Aorta (tissue), 5 donors: ENCODE measurements around the gene MTHFSD. TPM values are rescaled to one million over a fixed set of nuclear protein-coding genes. Genes with fewer than 3 reads are reported as not detected.

ENCODE experiments used
- ATAC-seq: fragments of 200-7000 bp; cut with Tn5 transposase; one replicate; pipeline ENCODE4 v1.9.1; 2022; ENCODE audit warnings: moderate library complexity; ENCODE audit not compliant: low FRiP score
- DNase-seq, 2 donors: peaks; one replicate each; pipeline ENCODE4 v3.0.0-alpha.2; 2020
- H3K27ac ChIP-seq, 2 donors: one replicate each; pipeline ENCODE4 v1.5.1; 2013; ENCODE audit warnings: low read length in 2 of 2, mild to moderate bottlenecking in 2 of 2, moderate library complexity in 2 of 2, control low read depth in 1 of 2, inconsistent platforms in 1 of 2, low read depth in 1 of 2
- H3K27me3 ChIP-seq, 2 donors: one replicate each; pipeline ENCODE4 v1.6.1; 2013; ENCODE audit warnings: control low read depth in 1 of 2, low read length in 1 of 2, mild to moderate bottlenecking in 1 of 2, moderate library complexity in 1 of 2; ENCODE audit not compliant: insufficient read depth in 2 of 2, control insufficient read depth in 1 of 2
- H3K36me3 ChIP-seq, 2 donors: one replicate each; pipeline ENCODE4 v1.6.1; 2013; ENCODE audit warnings: control low read depth in 1 of 2, low read length in 1 of 2, mild to moderate bottlenecking in 1 of 2; ENCODE audit not compliant: insufficient read depth in 2 of 2, control insufficient read depth in 1 of 2
- H3K4me1 ChIP-seq, 2 donors: one replicate each; pipeline ENCODE4 v1.6.1; 2013; ENCODE audit warnings: low read length in 2 of 2, control low read depth in 1 of 2, mild to moderate bottlenecking in 1 of 2, moderate library complexity in 1 of 2; ENCODE audit not compliant: insufficient read depth in 2 of 2, control insufficient read depth in 1 of 2
- H3K4me3 ChIP-seq, 2 donors: one replicate each; pipeline ENCODE4 v1.5.1; 2013; ENCODE audit warnings: low read length in 2 of 2, control low read depth in 1 of 2, mild to moderate bottlenecking in 1 of 2
- H3K9me3 ChIP-seq: one replicate; pipeline ENCODE4 v1.6.1; 2013; ENCODE audit warnings: mild to moderate bottlenecking, low read length; ENCODE audit not compliant: control insufficient read depth
- WGBS, 2 donors: extraction: QIAGEN DNeasy Blood & Tissue Kit; methylation state at CpG; one replicate each; pipeline ENCODE4 v1.1.7; 2013; 5-methylcytosine and 5-hydroxymethylcytosine counted together
- intact Hi-C, 2 donors: fragments of 100-400 bp; cut with DNase I; formaldehyde crosslinking; loops; one replicate each; pipeline versions ENCODE4 v1.14.2 to v1.15.0; 2022
- polyA plus RNA-seq, 2 donors: library from polyadenylated mRNA; stranded (reverse); fragments of 200-250 nt; gene quantifications; one replicate each; pipeline ENCODE4 v1.2.3, GENCODE V29; 2013
- total RNA-seq, 2 donors: library from RNA; stranded (reverse); fragmentation: NEBNext Ultra II Directional; extraction: Animal tissue kit (Norgen Biotek cat#: 25700); gene quantifications; one replicate each; pipeline ENCODE4 v1.2.1, GENCODE V29; 2021
- donor health status: healthy with polysubstance abuse.
- donor health status: Bipolar disorder and iron deficiency.
- donor health status: DM: no; HTN: no; CAD: no.
- donor health status: DM: no; HTN: no; CAD: no.
- donor health status: DM: yes; HTN: yes; CAD: no.

Gene MTHFSD
- total and polyA plus RNA-seq, 4 donors, result 2.3 to 23.1 (median 13.6) TPM

GRCh38 chr16:86578611-86579267, 23.7 kb upstream of the MTHFSD start:
- Histone ChIP-seq H3K9me3 (no peaks in the 10 kb centered on the region), H3K27ac (peak overlapping the region; percentile 97 to 98), H3K36me3 (no peaks in the 10 kb centered on the region), H3K4me3 (peak overlapping the region in 1 of 2 donors; percentile 42), H3K4me1 (peaks cover 0 to 3% of the 10 kb centered on the region in 2 donors), H3K27me3 (no peaks in the 10 kb centered on the region)
- intact Hi-C loops, result loop anchor here (5.0 to 10.0 kb wide), 8 partner anchors 34 to 549 kb away; no protein-coding TSS in a partner anchor
- DNase-seq (peak; percentile 73 to 88), ATAC-seq (peak; percentile 31)
- 1 to 7% methylated on average over 69 of the region's 69 CpGs for WGBS, 2 donors

GRCh38 chr16:86578061-86578599, 23.1 kb upstream of the MTHFSD start, which contains the start of gene FOXL1:
Gene FOXL1, plus strand, starts transcription at chr16:86578549. Its CDS starts 175 bp downstream, at chr16:86578724.
- no peaks in the 10 kb centered on the region for H3K4me1 ChIP-seq
- H3K27ac ChIP-seq, result peak within 1 kb of the TSS; percentile 97 to 98
- intact Hi-C loops, result loop anchor here (5.0 to 10.0 kb wide), 8 partner anchors 34 to 549 kb away; no protein-coding TSS in a partner anchor
- H3K4me3 ChIP-seq, result peak within 1 kb of the TSS; percentile 23 to 52
- DNase-seq, result no peak
- no peaks in the 10 kb centered on the region for H3K36me3 ChIP-seq
- WGBS, 2 donors, result 1 to 6% methylated on average over 13 of the region's 13 CpGs
- ATAC-seq, result peak; percentile 43
- H3K9me3 ChIP-seq, result no peaks in the 10 kb centered on the region
- H3K27me3 ChIP-seq, result no peaks in the 10 kb centered on the region

GRCh38 chr16:86577314-86577971, 22.4 kb upstream of the MTHFSD start:
- no peak for DNase-seq
- intact Hi-C loops, result loop anchor here (2.0 to 10.0 kb wide), 9 partner anchors 35 to 550 kb away; no protein-coding TSS in a partner anchor
- H3K9me3 ChIP-seq, result no peaks in the 10 kb centered on the region
- no peaks in the 10 kb centered on the region for H3K36me3 ChIP-seq
- peak overlapping the region; percentile 23 to 52 for H3K4me3 ChIP-seq
- H3K27ac ChIP-seq, result peak overlapping the region; percentile 96 to 98
- H3K4me1 ChIP-seq, result no peaks in the 10 kb centered on the region
- no peak for ATAC-seq
- H3K27me3 ChIP-seq, result no peaks in the 10 kb centered on the region
- WGBS, 2 donors, result 1 to 5% methylated on average over 12 of the region's 12 CpGs

GRCh38 chr16:86576591-86577313, 21.7 kb upstream of the MTHFSD start:
- intact Hi-C loops, result loop anchor here (1.0 to 10.0 kb wide), 10 partner anchors 36 to 551 kb away; no protein-coding TSS in a partner anchor
- H3K27ac ChIP-seq, result peak overlapping the region; percentile 96 to 98
- H3K9me3 ChIP-seq, result no peaks in the 10 kb centered on the region
- no peaks in the 10 kb centered on the region for H3K36me3 ChIP-seq
- 1% methylated on average over 33 of the region's 33 CpGs for WGBS, 2 donors
- ATAC-seq, result peak; percentile 15
- peak overlapping the region; percentile 23 to 52 for H3K4me3 ChIP-seq
- peak in 1 of 2 donors; percentile 78 for DNase-seq
- no peaks in the 10 kb centered on the region for H3K27me3 ChIP-seq
- no peaks in the 10 kb centered on the region for H3K4me1 ChIP-seq

- peak overlapping the region; percentile 96 to 98 for H3K27ac ChIP-seq
- intact Hi-C loops, result loop anchor here (1.0 to 10.0 kb wide), 11 partner anchors 36 to 551 kb away; no protein-coding TSS in a partner anchor
- H3K36me3 ChIP-seq, result no peaks in the 10 kb centered on the region
- DNase-seq (peak; percentile 94 to 96), ATAC-seq (peak; percentile 83)
- no peaks in the 10 kb centered on the region for H3K27me3 ChIP-seq
- H3K9me3 ChIP-seq, result no peaks in the 10 kb centered on the region
- H3K4me3 ChIP-seq, result peak overlapping the region; percentile 28 to 52
- no peaks in the 10 kb centered on the region for H3K4me1 ChIP-seq
- 1% methylated on average over 53 to 54 of the region's 54 CpGs for WGBS, 2 donors
These were observed 20.9 kb upstream of the MTHFSD start for GRCh38 chr16:86575754-86576557.

- intact Hi-C loops, result loop anchor here (2.0 to 10.0 kb wide), 9 partner anchors 37 to 552 kb away; no protein-coding TSS in a partner anchor
- H3K36me3 ChIP-seq, result no peaks in the 10 kb centered on the region
- no peaks in the 10 kb centered on the region for H3K4me1 ChIP-seq
- ATAC-seq (no peak), DNase-seq (no peak)
- no peaks in the 10 kb centered on the region for H3K9me3 ChIP-seq
- H3K4me3 ChIP-seq, result no peak overlapping the region
- no peaks in the 10 kb centered on the region for H3K27me3 ChIP-seq
- H3K27ac ChIP-seq, result peak overlapping the region; percentile 20 to 90
- WGBS, 2 donors, result 31 to 39% methylated on average over 17 of the region's 17 CpGs
These were observed 20.2 kb upstream of the MTHFSD start for GRCh38 chr16:86575095-86575685.

- 62 to 66% methylated on average over 4 of the region's 4 CpGs for WGBS, 2 donors
- H3K27ac ChIP-seq, result peak overlapping the region; percentile 20 to 90
These were observed 19.6 kb upstream of the MTHFSD start for GRCh38 chr16:86574646-86575045.

More at GRCh38 chr16:86574646-86575045, 19.6 kb upstream of the MTHFSD start:
- DNase-seq, result no peak
- no peak for ATAC-seq
- Histone ChIP-seq H3K9me3 (no peaks in the 10 kb centered on the region), H3K36me3 (no peaks in the 10 kb centered on the region), H3K4me3 (no peak overlapping the region), H3K27me3 (no peaks in the 10 kb centered on the region), H3K4me1 (no peaks in the 10 kb centered on the region)
- intact Hi-C loops, result loop anchor here (2.0 to 10.0 kb wide), 10 partner anchors 38 to 553 kb away; no protein-coding TSS in a partner anchor
